ENCODE data around the gene BOC.

Gene BOC

GRCh38 chr3:113304102-113304501, 92.7 kb downstream of the BOC start:
- no peak for TF ChIP-seq USF1 (IDR thresholded peaks at IDR 0.05)
- TF ChIP-seq TEAD4 (IDR thresholded peaks at IDR 0.05): no peak
- TF ChIP-seq MAX (IDR thresholded peaks at IDR 0.05): no peak
- TF ChIP-seq ZBTB7A (IDR thresholded peaks at IDR 0.05; ENCODE audit: low read depth): no peak
- no peak for TF ChIP-seq CREB1 (IDR thresholded peaks at IDR 0.05; ENCODE audit: low read depth)
- TF ChIP-seq TAF1 (IDR thresholded peaks at IDR 0.05; ENCODE audit: low read depth): no peak
- no peak for TF ChIP-seq EGR1 (IDR thresholded peaks at IDR 0.05)
- TF ChIP-seq TCF12 (IDR thresholded peaks at IDR 0.05; ENCODE audit: low read depth): no peak
- no peak for TF ChIP-seq NFIC (IDR thresholded peaks at IDR 0.05)
- no peak for TF ChIP-seq RAD21 (IDR thresholded peaks at IDR 0.05; ENCODE audit: low read depth)
- TF ChIP-seq FOXM1 (IDR thresholded peaks at IDR 0.05; ENCODE audit: borderline replicate concordance, low read depth): no peak
- TF ChIP-seq EP300 (IDR thresholded peaks at IDR 0.05; ENCODE audit: borderline replicate concordance): no peak
- TF ChIP-seq, protein P1, sequence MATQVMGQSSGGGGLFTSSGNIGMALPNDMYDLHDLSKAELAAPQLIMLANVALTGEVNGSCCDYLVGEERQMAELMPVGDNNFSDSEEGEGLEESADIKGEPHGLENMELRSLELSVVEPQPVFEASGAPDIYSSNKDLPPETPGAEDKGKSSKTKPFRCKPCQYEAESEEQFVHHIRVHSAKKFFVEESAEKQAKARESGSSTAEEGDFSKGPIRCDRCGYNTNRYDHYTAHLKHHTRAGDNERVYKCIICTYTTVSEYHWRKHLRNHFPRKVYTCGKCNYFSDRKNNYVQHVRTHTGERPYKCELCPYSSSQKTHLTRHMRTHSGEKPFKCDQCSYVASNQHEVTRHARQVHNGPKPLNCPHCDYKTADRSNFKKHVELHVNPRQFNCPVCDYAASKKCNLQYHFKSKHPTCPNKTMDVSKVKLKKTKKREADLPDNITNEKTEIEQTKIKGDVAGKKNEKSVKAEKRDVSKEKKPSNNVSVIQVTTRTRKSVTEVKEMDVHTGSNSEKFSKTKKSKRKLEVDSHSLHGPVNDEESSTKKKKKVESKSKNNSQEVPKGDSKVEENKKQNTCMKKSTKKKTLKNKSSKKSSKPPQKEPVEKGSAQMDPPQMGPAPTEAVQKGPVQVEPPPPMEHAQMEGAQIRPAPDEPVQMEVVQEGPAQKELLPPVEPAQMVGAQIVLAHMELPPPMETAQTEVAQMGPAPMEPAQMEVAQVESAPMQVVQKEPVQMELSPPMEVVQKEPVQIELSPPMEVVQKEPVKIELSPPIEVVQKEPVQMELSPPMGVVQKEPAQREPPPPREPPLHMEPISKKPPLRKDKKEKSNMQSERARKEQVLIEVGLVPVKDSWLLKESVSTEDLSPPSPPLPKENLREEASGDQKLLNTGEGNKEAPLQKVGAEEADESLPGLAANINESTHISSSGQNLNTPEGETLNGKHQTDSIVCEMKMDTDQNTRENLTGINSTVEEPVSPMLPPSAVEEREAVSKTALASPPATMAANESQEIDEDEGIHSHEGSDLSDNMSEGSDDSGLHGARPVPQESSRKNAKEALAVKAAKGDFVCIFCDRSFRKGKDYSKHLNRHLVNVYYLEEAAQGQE (IDR thresholded peaks at IDR 0.05; ENCODE audit: low read depth): no peak
- no peak for TF ChIP-seq CEBPB (IDR thresholded peaks at IDR 0.05)
- no peak for TF ChIP-seq YY1 (IDR thresholded peaks at IDR 0.05; ENCODE audit: low read depth)

DNA sequence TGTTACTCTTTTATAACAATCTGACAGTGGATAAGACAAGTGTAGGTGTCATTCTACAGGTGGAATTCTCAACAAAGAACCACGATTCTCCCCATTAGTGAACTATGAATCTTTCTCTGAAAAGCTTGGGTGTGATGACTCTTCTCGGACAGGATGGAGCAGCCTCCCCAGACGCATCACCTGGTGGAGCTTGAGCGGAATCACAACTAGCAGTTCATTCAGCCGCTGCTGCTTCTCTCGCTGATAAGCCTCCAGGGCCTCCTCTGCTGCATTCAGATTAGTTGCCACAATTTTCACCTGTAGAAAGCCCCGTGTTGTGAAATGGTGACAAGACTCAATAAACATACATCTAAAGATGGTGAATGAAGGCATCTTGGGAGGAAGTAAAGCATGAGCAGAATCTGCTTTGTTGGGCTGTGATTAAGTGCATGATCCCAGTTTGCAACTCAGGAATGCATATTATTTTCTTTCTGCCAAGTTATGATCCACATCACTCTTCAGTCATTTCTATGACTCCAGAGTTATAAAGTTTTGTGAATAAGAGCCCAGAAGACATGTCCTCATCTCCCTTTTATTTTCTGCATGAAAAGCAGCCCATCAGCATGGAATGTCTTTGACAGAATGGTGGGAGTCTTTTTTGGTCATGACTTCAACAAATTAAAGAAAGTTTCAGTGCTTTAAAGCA, 93.6 kb downstream of the BOC start:
- no peak for TF ChIP-seq NFIC (IDR thresholded peaks at IDR 0.05)
- no peak for TF ChIP-seq TEAD4 (IDR thresholded peaks at IDR 0.05)
- no peak for TF ChIP-seq RAD21 (IDR thresholded peaks at IDR 0.05; ENCODE audit: low read depth)
- no peak for TF ChIP-seq EGR1 (IDR thresholded peaks at IDR 0.05)
- no peak for TF ChIP-seq EP300 (IDR thresholded peaks at IDR 0.05; ENCODE audit: borderline replicate concordance)
- TF ChIP-seq ZBTB7A (IDR thresholded peaks at IDR 0.05; ENCODE audit: low read depth): no peak
- no peak for TF ChIP-seq FOXM1 (IDR thresholded peaks at IDR 0.05; ENCODE audit: borderline replicate concordance, low read depth)
- no peak for TF ChIP-seq TAF1 (IDR thresholded peaks at IDR 0.05; ENCODE audit: low read depth)

DNA sequence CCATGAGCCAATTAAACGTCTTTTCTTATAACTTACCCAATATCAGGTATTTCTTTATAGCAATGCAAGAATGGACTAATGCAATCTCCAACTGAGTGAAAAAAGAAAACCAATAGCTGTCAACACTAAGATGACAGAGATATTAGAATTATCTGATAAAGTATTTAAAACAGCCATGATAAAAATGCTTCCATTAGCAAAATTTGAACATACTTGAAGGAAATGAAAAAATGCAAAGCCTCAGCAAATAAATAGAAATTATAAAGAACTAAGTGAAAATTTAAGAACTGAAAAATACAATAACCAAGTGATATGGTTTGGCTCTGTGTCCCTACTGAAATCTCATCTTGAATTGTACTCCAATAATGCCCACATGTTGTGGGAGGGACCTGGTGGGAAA, 99.6 kb downstream of the BOC start:
- TF ChIP-seq TEAD4 (IDR thresholded peaks at IDR 0.05): no peak
- no peak for TF ChIP-seq EP300 (IDR thresholded peaks at IDR 0.05; ENCODE audit: borderline replicate concordance)
- TF ChIP-seq TCF12 (IDR thresholded peaks at IDR 0.05; ENCODE audit: low read depth): no peak
- TF ChIP-seq TAF1 (IDR thresholded peaks at IDR 0.05; ENCODE audit: low read depth): no peak
- TF ChIP-seq CREB1 (IDR thresholded peaks at IDR 0.05; ENCODE audit: low read depth): no peak
- TF ChIP-seq RAD21 (IDR thresholded peaks at IDR 0.05; ENCODE audit: low read depth): no peak
- TF ChIP-seq USF1 (IDR thresholded peaks at IDR 0.05): no peak
- TF ChIP-seq ZBTB7A (IDR thresholded peaks at IDR 0.05; ENCODE audit: low read depth): no peak
- TF ChIP-seq MAX (IDR thresholded peaks at IDR 0.05): no peak
- TF ChIP-seq NFIC (IDR thresholded peaks at IDR 0.05): no peak
- TF ChIP-seq YY1 (IDR thresholded peaks at IDR 0.05; ENCODE audit: low read depth): no peak
- TF ChIP-seq FOXM1 (IDR thresholded peaks at IDR 0.05; ENCODE audit: borderline replicate concordance, low read depth): no peak
- no peak for TF ChIP-seq CEBPB (IDR thresholded peaks at IDR 0.05)
- no peak for TF ChIP-seq EGR1 (IDR thresholded peaks at IDR 0.05)
- TF ChIP-seq, protein P1 (IDR thresholded peaks at IDR 0.05; ENCODE audit: low read depth): no peak

- TF ChIP-seq CEBPB (IDR thresholded peaks at IDR 0.05) (no peak), TAF1 (IDR thresholded peaks at IDR 0.05; ENCODE audit: low read depth) (no peak), NFIC (IDR thresholded peaks at IDR 0.05) (no peak)
Measured at GRCh38 chr3:113312416-113312815, 101.1 kb downstream of the BOC start.

GRCh38 chr3:113314923-113315322, 103.6 kb downstream of the BOC start:
- TF ChIP-seq, protein P1 (IDR thresholded peaks at IDR 0.05; ENCODE audit: low read depth): no peak
- no peak for TF ChIP-seq CREB1 (IDR thresholded peaks at IDR 0.05; ENCODE audit: low read depth)
- no peak for TF ChIP-seq ZBTB7A (IDR thresholded peaks at IDR 0.05; ENCODE audit: low read depth)
- TF ChIP-seq NFIC (IDR thresholded peaks at IDR 0.05): no peak
